ENCODE measurements around the gene PPP1R13B. TPM values are rescaled to one million over a fixed set of nuclear protein-coding genes. Genes with fewer than 3 reads are reported as not detected.

The PPP1R13B gene, protein sequence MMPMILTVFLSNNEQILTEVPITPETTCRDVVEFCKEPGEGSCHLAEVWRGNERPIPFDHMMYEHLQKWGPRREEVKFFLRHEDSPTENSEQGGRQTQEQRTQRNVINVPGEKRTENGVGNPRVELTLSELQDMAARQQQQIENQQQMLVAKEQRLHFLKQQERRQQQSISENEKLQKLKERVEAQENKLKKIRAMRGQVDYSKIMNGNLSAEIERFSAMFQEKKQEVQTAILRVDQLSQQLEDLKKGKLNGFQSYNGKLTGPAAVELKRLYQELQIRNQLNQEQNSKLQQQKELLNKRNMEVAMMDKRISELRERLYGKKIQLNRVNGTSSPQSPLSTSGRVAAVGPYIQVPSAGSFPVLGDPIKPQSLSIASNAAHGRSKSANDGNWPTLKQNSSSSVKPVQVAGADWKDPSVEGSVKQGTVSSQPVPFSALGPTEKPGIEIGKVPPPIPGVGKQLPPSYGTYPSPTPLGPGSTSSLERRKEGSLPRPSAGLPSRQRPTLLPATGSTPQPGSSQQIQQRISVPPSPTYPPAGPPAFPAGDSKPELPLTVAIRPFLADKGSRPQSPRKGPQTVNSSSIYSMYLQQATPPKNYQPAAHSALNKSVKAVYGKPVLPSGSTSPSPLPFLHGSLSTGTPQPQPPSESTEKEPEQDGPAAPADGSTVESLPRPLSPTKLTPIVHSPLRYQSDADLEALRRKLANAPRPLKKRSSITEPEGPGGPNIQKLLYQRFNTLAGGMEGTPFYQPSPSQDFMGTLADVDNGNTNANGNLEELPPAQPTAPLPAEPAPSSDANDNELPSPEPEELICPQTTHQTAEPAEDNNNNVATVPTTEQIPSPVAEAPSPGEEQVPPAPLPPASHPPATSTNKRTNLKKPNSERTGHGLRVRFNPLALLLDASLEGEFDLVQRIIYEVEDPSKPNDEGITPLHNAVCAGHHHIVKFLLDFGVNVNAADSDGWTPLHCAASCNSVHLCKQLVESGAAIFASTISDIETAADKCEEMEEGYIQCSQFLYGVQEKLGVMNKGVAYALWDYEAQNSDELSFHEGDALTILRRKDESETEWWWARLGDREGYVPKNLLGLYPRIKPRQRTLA
- 8.1 and 9.4 TPM in 2 replicates for total RNA-seq
- polyA plus RNA-seq: 20.2 and 20.3 TPM in 2 replicates

DNA sequence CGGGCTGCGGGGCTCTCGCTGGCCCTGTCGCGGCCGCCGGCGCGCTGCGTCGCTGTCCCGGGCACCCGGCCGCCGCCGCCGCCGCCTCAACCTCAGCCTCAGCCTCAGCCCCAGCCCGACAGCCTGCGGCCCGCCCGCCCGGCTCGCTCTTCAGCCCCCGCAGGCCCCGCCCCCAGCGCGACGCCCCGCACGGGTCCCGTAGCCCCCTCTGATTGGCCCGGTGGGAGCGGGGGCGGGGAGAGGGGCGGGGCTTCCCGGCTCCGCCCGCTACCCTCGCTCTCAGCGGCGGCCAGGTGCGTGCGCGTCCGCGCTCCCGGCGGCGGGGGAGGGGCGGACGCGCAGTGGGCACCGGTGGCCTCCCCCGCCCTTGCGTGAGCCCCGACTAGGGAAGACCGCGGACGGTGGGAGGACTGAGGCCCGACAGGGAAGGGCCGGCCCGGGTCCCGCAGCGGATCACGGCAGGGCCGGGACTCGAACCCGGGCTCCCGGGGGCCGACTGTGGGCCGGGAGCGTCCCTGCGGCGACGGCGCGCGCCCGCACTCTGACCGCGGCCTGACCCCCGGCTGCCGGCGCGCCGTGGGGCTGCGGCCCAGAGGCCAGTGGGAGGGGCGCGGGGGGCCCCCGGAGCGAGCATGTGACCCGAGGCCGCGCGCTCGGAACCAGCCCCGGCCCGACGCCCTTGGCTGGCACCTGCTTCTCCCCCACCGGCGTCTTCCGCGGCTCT lies at the start of gene PPP1R13B:
PPP1R13B (minus strand) TSS at position 125 of the 724 bp plus-strand sequence. CDS start 268 bp downstream, outside the sequence.
- WGBS (ENCODE audit: low lambda C conversion rate, missing lambda C conversion rate): 2% methylated on average over 25 of the region's 104 CpGs
- Histone ChIP-seq H3K79me2 (peaks cover 38% of the 10 kb centered on the region), H3K4me3 (peak within 1 kb of the TSS; percentile 96), H3K27ac (peak within 1 kb of the TSS; percentile 76), H2AFZ (peak within 1 kb of the TSS; percentile 94), H3K4me1 (ENCODE audit: insufficient read depth) (peaks cover 7% of the 10 kb centered on the region), H3K9me3 (ENCODE audit: low read depth) (no peaks in the 10 kb centered on the region), H3K4me2 (peak within 1 kb of the TSS; percentile 98), H3K27me3 (no peaks in the 10 kb centered on the region), H4K20me1 (ENCODE audit: insufficient read depth, poor library complexity, severe bottlenecking) (peaks cover 12% of the 10 kb centered on the region), H3K36me3 (replicated peaks; ENCODE audit: insufficient read depth, low read depth) (no peaks in the 10 kb centered on the region), H3K9me2 (replicated peaks; ENCODE audit: insufficient read depth) (no peaks in the 10 kb centered on the region)
- peak; percentile 98 for DNase-seq (ENCODE audit: low spot score)
- TF ChIP-seq EZH2phosphoT487 (IDR thresholded peaks at IDR 0.05; ENCODE audit: low read depth, severe bottlenecking, unreplicated experiment) (no peak), EZH2 (IDR thresholded peaks at IDR 0.05; ENCODE audit: borderline replicate concordance) (no peak)
- TF ChIP-seq, protein P1, sequence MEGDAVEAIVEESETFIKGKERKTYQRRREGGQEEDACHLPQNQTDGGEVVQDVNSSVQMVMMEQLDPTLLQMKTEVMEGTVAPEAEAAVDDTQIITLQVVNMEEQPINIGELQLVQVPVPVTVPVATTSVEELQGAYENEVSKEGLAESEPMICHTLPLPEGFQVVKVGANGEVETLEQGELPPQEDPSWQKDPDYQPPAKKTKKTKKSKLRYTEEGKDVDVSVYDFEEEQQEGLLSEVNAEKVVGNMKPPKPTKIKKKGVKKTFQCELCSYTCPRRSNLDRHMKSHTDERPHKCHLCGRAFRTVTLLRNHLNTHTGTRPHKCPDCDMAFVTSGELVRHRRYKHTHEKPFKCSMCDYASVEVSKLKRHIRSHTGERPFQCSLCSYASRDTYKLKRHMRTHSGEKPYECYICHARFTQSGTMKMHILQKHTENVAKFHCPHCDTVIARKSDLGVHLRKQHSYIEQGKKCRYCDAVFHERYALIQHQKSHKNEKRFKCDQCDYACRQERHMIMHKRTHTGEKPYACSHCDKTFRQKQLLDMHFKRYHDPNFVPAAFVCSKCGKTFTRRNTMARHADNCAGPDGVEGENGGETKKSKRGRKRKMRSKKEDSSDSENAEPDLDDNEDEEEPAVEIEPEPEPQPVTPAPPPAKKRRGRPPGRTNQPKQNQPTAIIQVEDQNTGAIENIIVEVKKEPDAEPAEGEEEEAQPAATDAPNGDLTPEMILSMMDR (IDR thresholded peaks at IDR 0.05; ENCODE audit: poor library complexity): no peak

DNA sequence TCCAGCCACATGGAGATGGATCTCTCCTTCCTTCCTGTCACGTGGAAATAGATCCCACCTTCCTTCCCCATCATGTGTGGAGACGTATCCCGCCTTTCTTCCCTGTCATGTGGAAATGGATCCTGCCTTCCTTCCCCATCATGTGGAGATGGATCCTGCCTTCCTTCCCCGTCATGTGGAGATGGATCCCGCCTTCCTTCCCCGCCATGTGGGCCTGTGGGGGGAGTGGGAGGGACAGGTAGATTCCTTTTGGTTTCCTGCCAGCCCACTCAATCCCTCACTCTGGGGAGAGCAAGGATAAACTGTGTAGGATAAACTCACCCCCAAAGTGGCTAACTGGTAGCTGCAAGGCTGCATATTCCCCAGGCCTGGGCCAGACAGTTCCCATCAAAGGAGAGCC lies 49.2 kb upstream of the PPP1R13B start:
- no peaks in the 10 kb centered on the region for H3K9me3 ChIP-seq (ENCODE audit: low read depth)
- peak overlapping the region; percentile 30 for H3K4me2 ChIP-seq
- peaks cover 7% of the 10 kb centered on the region for H3K4me1 ChIP-seq (ENCODE audit: insufficient read depth)
- no peaks in the 10 kb centered on the region for H3K36me3 ChIP-seq (replicated peaks; ENCODE audit: insufficient read depth, low read depth)
- H4K20me1 ChIP-seq (ENCODE audit: insufficient read depth, poor library complexity, severe bottlenecking): no peaks in the 10 kb centered on the region
- H2AFZ ChIP-seq: no peak overlapping the region
- no peak for TF ChIP-seq EZH2phosphoT487 (IDR thresholded peaks at IDR 0.05; ENCODE audit: low read depth, severe bottlenecking, unreplicated experiment)
- TF ChIP-seq, protein P1 (IDR thresholded peaks at IDR 0.05; ENCODE audit: poor library complexity): no peak
- TF ChIP-seq EZH2 (IDR thresholded peaks at IDR 0.05; ENCODE audit: borderline replicate concordance): no peak
- H3K4me3 ChIP-seq: no peak overlapping the region
- H3K9me2 ChIP-seq (replicated peaks; ENCODE audit: insufficient read depth): no peaks in the 10 kb centered on the region
- peak overlapping the region; percentile 55 for H3K27ac ChIP-seq
- DNase-seq (ENCODE audit: low spot score): no peak
- H3K27me3 ChIP-seq: no peaks in the 10 kb centered on the region
- no peaks in the 10 kb centered on the region for H3K79me2 ChIP-seq
- 82% methylated on average over 6 of the region's 6 CpGs for WGBS (ENCODE audit: low lambda C conversion rate, missing lambda C conversion rate)

DNA sequence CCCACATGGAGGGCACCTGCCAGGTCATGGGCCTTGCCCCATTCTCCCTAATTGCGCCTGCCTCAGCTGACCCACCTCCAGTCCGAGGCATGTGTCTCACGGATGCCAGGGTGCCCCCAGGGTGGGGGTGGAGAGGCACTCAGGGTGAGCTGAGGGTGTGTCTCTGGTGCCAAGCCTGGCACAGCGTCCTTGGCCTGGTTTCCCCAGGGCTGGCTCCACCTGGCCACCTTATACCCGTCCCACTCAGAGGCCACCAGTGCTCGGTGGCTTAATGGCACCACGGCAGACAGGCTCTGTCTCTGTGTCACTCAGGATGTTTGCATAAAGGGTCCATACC lies 47.3 kb upstream of the PPP1R13B start:
- WGBS (ENCODE audit: low lambda C conversion rate, missing lambda C conversion rate): 91% methylated on average over 7 of the region's 7 CpGs
- Histone ChIP-seq H3K9me2 (replicated peaks; ENCODE audit: insufficient read depth) (no peaks in the 10 kb centered on the region), H3K9me3 (ENCODE audit: low read depth) (no peaks in the 10 kb centered on the region), H4K20me1 (ENCODE audit: insufficient read depth, poor library complexity, severe bottlenecking) (no peaks in the 10 kb centered on the region), H3K79me2 (no peaks in the 10 kb centered on the region), H3K27ac (no peak overlapping the region), H3K4me2 (no peak overlapping the region), H3K27me3 (no peaks in the 10 kb centered on the region), H3K36me3 (replicated peaks; ENCODE audit: insufficient read depth, low read depth) (no peaks in the 10 kb centered on the region), H2AFZ (no peak overlapping the region), H3K4me3 (no peak overlapping the region), H3K4me1 (ENCODE audit: insufficient read depth) (peaks cover 7% of the 10 kb centered on the region)
- TF ChIP-seq EZH2phosphoT487 (IDR thresholded peaks at IDR 0.05; ENCODE audit: low read depth, severe bottlenecking, unreplicated experiment) (no peak), EZH2 (IDR thresholded peaks at IDR 0.05; ENCODE audit: borderline replicate concordance) (no peak)
- TF ChIP-seq, protein P1 (IDR thresholded peaks at IDR 0.05; ENCODE audit: poor library complexity): no peak
- no peak for DNase-seq (ENCODE audit: low spot score)
